ENCODE results near the gene RRP12. TPM values are rescaled to one million over a fixed set of nuclear protein-coding genes. Genes with fewer than 3 reads are reported as not detected.

The RRP12 gene
- total RNA-seq (2012; rRNA removed) = 21.5 and 22.2 TPM in 2 replicates
- 22.4 and 23.3 TPM in 2 replicates for polyA plus RNA-seq (2012; rRNA removed)
- 9.2 and 9.7 TPM in 2 replicates for polyA plus RNA-seq (2012; cell fraction: cytosol; rRNA removed)
- 40.2 and 48.2 TPM in 2 replicates for polyA plus RNA-seq (2012; cell fraction: nucleus; rRNA removed; ENCODE audit: low replicate concordance)
- percentile 53 among the genes with signal in this experiment for Bru-seq, nascent RNA
- percentile 66 among the genes with signal in this experiment for BruChase-seq, experiment 1, labeled RNA remaining after a 6-hour chase
- percentile 55 among the genes with signal in this experiment for BruChase-seq, experiment 2, labeled RNA remaining after a 2-hour chase
- long read RNA-seq, full-length matches to known transcripts = 8 of 73 reads
- long read RNA-seq, partial matches to known transcripts = 51 of 73 reads
- long read RNA-seq, other reads (novel, unspliced or antisense) = 14 of 73 reads

- no peak within 1 kb of the TSS for H2BK20ac ChIP-seq (ENCODE audit: low read depth, low read length)
- BruUV-seq (replicated peaks) = TSS peak; percentile 85
- in situ Hi-C loops (cut with MboI; ENCODE audit: low sequenced_read_pairs) (no loop called here), intact Hi-C loops (cut with micrococcal nuclease) (no loop called here), dilution Hi-C loops (cut with HindIII; ENCODE audit: low sequenced_read_pairs, unreplicated experiment) (no loop called here)
- H3K56ac ChIP-seq (ENCODE audit: extremely low read depth, insufficient read depth, low read length) = peak within 1 kb of the TSS; percentile 16; the same call in 1 of the 2 replicates
- CTCF ChIA-PET = interaction anchor here (0.6 kb wide), 1 partner anchor 173 kb away, joined by 3 read pairs; no protein-coding TSS in a partner anchor
- peak; percentile 98 for DNase-seq
- no peak within 1 kb of the TSS for H2BK5ac ChIP-seq (ENCODE audit: low read depth, low read length, poor library complexity, severe bottlenecking)
- peaks cover 5% of the 10 kb centered on the region for H3K36me3 ChIP-seq (ENCODE audit: control insufficient read depth, insufficient read depth, low read length)
- 0 out of 2 replicates have a peak within 1 kb of the TSS, but pooled peaks have one; percentile 10 for H4K91ac ChIP-seq (ENCODE audit: insufficient read depth, low read depth, low read length)
- peak; percentile 89 for ATAC-seq (ENCODE audit: low read depth)
- peak within 1 kb of the TSS; percentile 55 to 97 for H4K8ac ChIP-seq (ENCODE audit: low read depth in 2 of 2, low read length in 2 of 2)
- H3K23ac ChIP-seq (ENCODE audit: low read depth, low read length) = peak within 1 kb of the TSS; percentile 69; the same call in 1 of the 2 replicates
- peak within 1 kb of the TSS; percentile 45 for H3K9ac ChIP-seq (ENCODE audit: low read depth, low read length)
- H3K4me1 ChIP-seq (ENCODE audit: control insufficient read depth, insufficient read depth, low read length) = peaks cover 3% of the 10 kb centered on the region; the same call in 1 of the 2 replicates
- no peaks in the 10 kb centered on the region for H3K9me3 ChIP-seq (ENCODE audit: control insufficient read depth, insufficient read depth, low read length)
- peak within 1 kb of the TSS; percentile 83 for H3K4ac ChIP-seq (ENCODE audit: low read depth, low read length)
- H3K9me1 ChIP-seq (ENCODE audit: insufficient read depth, low read length) = no peaks in the 10 kb centered on the region
- peak within 1 kb of the TSS; percentile 35 for H4K5ac ChIP-seq (ENCODE audit: low read depth, low read length)
- 0 out of 2 replicates have a peak within 1 kb of the TSS, but pooled peaks have one; percentile 59 for H2AK5ac ChIP-seq (ENCODE audit: low read depth, low read length)
- WGBS, 2 experiments (ENCODE audit: extremely low coverage in 2 of 2, insufficient read length in 1 of 2) = 1% methylated on average over 16 of the region's 39 CpGs; no CpG with 5 or more reads in 1 of the 2 experiments
- no peaks in the 10 kb centered on the region for H3K27me3 ChIP-seq (ENCODE audit: control insufficient read depth, insufficient read depth, low read length)
- H3K27ac ChIP-seq (ENCODE audit: insufficient read depth, low read length) = peak within 1 kb of the TSS; percentile 14
- H2BK120ac ChIP-seq (ENCODE audit: low read depth, low read length) = no peak within 1 kb of the TSS; the same call in 1 of the 2 replicates
- peak within 1 kb of the TSS; percentile 97 for H2AFZ ChIP-seq (replicated peaks; ENCODE audit: low read length, poor library complexity)
- H2BK15ac ChIP-seq (ENCODE audit: low read depth, low read length) = no peak within 1 kb of the TSS
- H3K79me1 ChIP-seq (ENCODE audit: low read depth in 1 of 2, low read length in 2 of 2) = peaks cover 0 to 15% of the 10 kb centered on the region in 2 experiments; a peak in 3 of 4 replicates
- H4K20me1 ChIP-seq (ENCODE audit: insufficient read depth, low read length) = no peaks in the 10 kb centered on the region
- peak within 1 kb of the TSS; percentile 58 for H3K4me3 ChIP-seq (ENCODE audit: insufficient read depth, low read depth, low read length)
- H3K4me2 ChIP-seq (ENCODE audit: low read depth, low read length) = peak within 1 kb of the TSS; percentile 87
- POLR2A ChIA-PET (ENCODE audit: unreplicated experiment) = interaction anchor here (0.6 to 1.4 kb wide), 4 partner anchors 10 to 1874 kb away, joined by 3 to 16 read pairs (median 5); partner anchors contain the start of gene ANKRD2
- H3K18ac ChIP-seq (ENCODE audit: low read depth, low read length) = no peak within 1 kb of the TSS
- no peak within 1 kb of the TSS for H3K14ac ChIP-seq (replicated peaks; ENCODE audit: low read depth, low read length)
- H2AK9ac ChIP-seq (replicated peaks; ENCODE audit: low read depth, low read length, poor library complexity) = peak within 1 kb of the TSS; percentile 80
- no peak for TF ChIP-seq ELK1 (IDR thresholded peaks at IDR 0.05; ENCODE audit: borderline replicate concordance, low read depth, low read length)
- no peak for TF ChIP-seq BHLHE40 (IDR thresholded peaks at IDR 0.05; ENCODE audit: low read depth, low read length)
- TF ChIP-seq CEBPB (IDR thresholded peaks at IDR 0.05; ENCODE audit: low read depth, low read length) = no peak
- no peak for TF ChIP-seq RCOR1 (IDR thresholded peaks at IDR 0.05; ENCODE audit: insufficient replicate concordance, low read length)
- TF ChIP-seq POLR2A (IDR thresholded peaks at IDR 0.05; ENCODE audit: low read depth, low read length) = peak; percentile 98
- TF ChIP-seq SMC3 (IDR thresholded peaks at IDR 0.05; ENCODE audit: low read depth, low read length) = no peak
- TF ChIP-seq USF2 (IDR thresholded peaks at IDR 0.05; ENCODE audit: low read depth, low read length) = peak; percentile 84
- peak; percentile 100 for TF ChIP-seq MXI1 (IDR thresholded peaks at IDR 0.05; ENCODE audit: borderline replicate concordance, low read depth, low read length)
- no peak for TF ChIP-seq NFE2L2 (IDR thresholded peaks at IDR 0.05; ENCODE audit: low read depth, low read length)
- no peak for TF ChIP-seq RFX5 (IDR thresholded peaks at IDR 0.05; ENCODE audit: low read depth, low read length)
- TF ChIP-seq CHD1 (IDR thresholded peaks at IDR 0.05; ENCODE audit: low read depth, low read length) = no peak
- TF ChIP-seq FOS (IDR thresholded peaks at IDR 0.05; ENCODE audit: low read depth, low read length) = no peak
- TF ChIP-seq RAD21 (IDR thresholded peaks at IDR 0.05; ENCODE audit: low read length) = no peak
These were observed at the start of gene RRP12 for GRCh38 chr10:97400665-97401454. Gene RRP12, minus strand, starts transcription at chr10:97401340. Its CDS starts 109 bp downstream, at chr10:97401231.

All from IMR-90 (cell line).